ENCODE measurements around the gene PIK3R5. TPM values are rescaled to one million over a fixed set of nuclear protein-coding genes. Genes with fewer than 3 reads are reported as not detected.

Gene PIK3R5
- total RNA-seq, 1 experiment from 2014 or later: not detected

- intact Hi-C loops (cut with micrococcal nuclease; ENCODE audit: unreplicated experiment): no loop called here
- H3K9me3 Mint-ChIP-seq (ENCODE audit: low read depth, unreplicated experiment): no peaks in the 10 kb centered on the region
- DNase-seq: no peak
- H3K27ac Mint-ChIP-seq (ENCODE audit: unreplicated experiment): no peak overlapping the region
- H3K27me3 Mint-ChIP-seq (ENCODE audit: unreplicated experiment): peaks cover 85% of the 10 kb centered on the region
- CTCF ChIA-PET: no interaction called here
- no TSS peak for BruUV-seq (replicated peaks)
- no peak for TF ChIP-seq CTCF (IDR thresholded peaks at IDR 0.05; ENCODE audit: unreplicated experiment)
- H3K36me3 Mint-ChIP-seq (ENCODE audit: insufficient read depth, unreplicated experiment): peaks cover 5% of the 10 kb centered on the region
- no peaks in the 10 kb centered on the region for H3K4me1 Mint-ChIP-seq (ENCODE audit: low read depth, unreplicated experiment)
- no peak overlapping the region for H3K4me3 Mint-ChIP-seq (ENCODE audit: low read depth, unreplicated experiment)
Observed at GRCh38 chr17:8869114-8869815, 96.2 kb downstream of the PIK3R5 start.

- BruUV-seq (replicated peaks): no TSS peak
- Mint-ChIP-seq H3K27me3 (ENCODE audit: unreplicated experiment) (peaks cover 84% of the 10 kb centered on the region), H3K9me3 (ENCODE audit: low read depth, unreplicated experiment) (no peaks in the 10 kb centered on the region), H3K27ac (ENCODE audit: unreplicated experiment) (no peak overlapping the region), H3K36me3 (ENCODE audit: insufficient read depth, unreplicated experiment) (peaks cover 5% of the 10 kb centered on the region), H3K4me3 (ENCODE audit: low read depth, unreplicated experiment) (no peak overlapping the region), H3K4me1 (ENCODE audit: low read depth, unreplicated experiment) (no peaks in the 10 kb centered on the region)
- DNase-seq: no peak
- no peak for TF ChIP-seq CTCF (IDR thresholded peaks at IDR 0.05; ENCODE audit: unreplicated experiment)
- CTCF ChIA-PET: no interaction called here
- intact Hi-C loops (cut with micrococcal nuclease; ENCODE audit: unreplicated experiment): no loop called here
Observed at GRCh38 chr17:8868529-8868951, 97.0 kb downstream of the PIK3R5 start.

DNA sequence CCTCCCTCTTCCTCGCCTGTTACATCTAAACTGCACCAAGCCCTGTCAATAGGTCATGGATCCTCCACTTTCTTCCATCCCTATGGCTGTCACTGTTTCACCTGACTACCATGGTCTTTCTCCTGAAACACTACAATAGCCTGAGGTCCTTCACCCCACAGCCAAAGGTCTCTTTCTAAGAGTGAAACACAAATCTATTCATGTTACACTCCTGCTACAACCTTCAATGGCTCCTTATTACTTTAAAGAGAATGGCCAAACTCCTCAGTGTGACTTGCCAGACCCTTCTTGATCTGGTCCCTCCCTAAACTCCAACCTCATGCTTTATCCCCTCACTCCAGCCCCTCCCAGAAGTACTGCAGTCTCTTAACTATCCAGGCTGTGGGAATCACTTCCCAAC lies 97.4 kb downstream of the PIK3R5 start:
- Mint-ChIP-seq H3K27ac (ENCODE audit: unreplicated experiment) (no peak overlapping the region), H3K4me3 (ENCODE audit: low read depth, unreplicated experiment) (no peak overlapping the region), H3K4me1 (ENCODE audit: low read depth, unreplicated experiment) (no peaks in the 10 kb centered on the region), H3K9me3 (ENCODE audit: low read depth, unreplicated experiment) (no peaks in the 10 kb centered on the region), H3K27me3 (ENCODE audit: unreplicated experiment) (peaks cover 79% of the 10 kb centered on the region), H3K36me3 (ENCODE audit: insufficient read depth, unreplicated experiment) (peaks cover 1% of the 10 kb centered on the region)
- intact Hi-C loops (cut with micrococcal nuclease; ENCODE audit: unreplicated experiment): no loop called here
- TF ChIP-seq CTCF (IDR thresholded peaks at IDR 0.05; ENCODE audit: unreplicated experiment): no peak
- no TSS peak for BruUV-seq (replicated peaks)
- DNase-seq: no peak
- CTCF ChIA-PET: interaction anchor here (0.6 kb wide), 1 partner anchor 18 kb away, joined by 3 read pairs; no protein-coding TSS in a partner anchor

- TF ChIP-seq CTCF (IDR thresholded peaks at IDR 0.05; ENCODE audit: unreplicated experiment): no peak
- Mint-ChIP-seq H3K4me1 (ENCODE audit: low read depth, unreplicated experiment) (no peaks in the 10 kb centered on the region), H3K27me3 (ENCODE audit: unreplicated experiment) (peaks cover 82% of the 10 kb centered on the region), H3K27ac (ENCODE audit: unreplicated experiment) (no peak within 1 kb of the TSS), H3K9me3 (ENCODE audit: low read depth, unreplicated experiment) (no peaks in the 10 kb centered on the region), H3K36me3 (ENCODE audit: insufficient read depth, unreplicated experiment) (no peaks in the 10 kb centered on the region), H3K4me3 (ENCODE audit: low read depth, unreplicated experiment) (no peak within 1 kb of the TSS)
- no TSS peak for BruUV-seq (replicated peaks)
- intact Hi-C loops (cut with micrococcal nuclease; ENCODE audit: unreplicated experiment): no loop called here
- no peak for DNase-seq
- CTCF ChIA-PET: interaction anchor here (0.6 kb wide), 1 partner anchor 17 kb away, joined by 3 read pairs; no protein-coding TSS in a partner anchor
Observed at GRCh38 chr17:8867361-8867981, 98.0 kb downstream of the PIK3R5 start, which contains the start of gene PIK3R6. Gene PIK3R6, minus strand, starts transcription at chr17:8867674. Its CDS starts 17,880 bp downstream, at chr17:8849794.

Data from Calu3 (cell line).